HEK293T (cell line): ENCODE measurements around the gene CPLX4.

ENCODE experiments used
- BHLHE40 ChIP-seq: fragments of 450-650 bp; IDR thresholded peaks from 2 replicates; pipeline ENCODE4 v1.6.1; 2016; ENCODE audit warnings: mild to moderate bottlenecking, moderate library complexity, borderline replicate concordance
- CTBP1 ChIP-seq: fragments of 450-650 bp; IDR thresholded peaks from 2 replicates; pipeline ENCODE4 v1.6.1; 2016; ENCODE audit warnings: borderline replicate concordance
- FOXM1 ChIP-seq: fragments of 450-650 bp; IDR thresholded peaks from 2 replicates; pipeline ENCODE4 v1.6.1; 2017; ENCODE audit warnings: mild to moderate bottlenecking, borderline replicate concordance
- PKNOX1 ChIP-seq: fragments of 450-650 bp; IDR thresholded peaks from 2 replicates; pipeline ENCODE4 v1.6.1; 2016
- SP1 ChIP-seq: fragments of 450-650 bp; IDR thresholded peaks from 2 replicates; pipeline ENCODE4 v1.6.1; 2017

DNA sequence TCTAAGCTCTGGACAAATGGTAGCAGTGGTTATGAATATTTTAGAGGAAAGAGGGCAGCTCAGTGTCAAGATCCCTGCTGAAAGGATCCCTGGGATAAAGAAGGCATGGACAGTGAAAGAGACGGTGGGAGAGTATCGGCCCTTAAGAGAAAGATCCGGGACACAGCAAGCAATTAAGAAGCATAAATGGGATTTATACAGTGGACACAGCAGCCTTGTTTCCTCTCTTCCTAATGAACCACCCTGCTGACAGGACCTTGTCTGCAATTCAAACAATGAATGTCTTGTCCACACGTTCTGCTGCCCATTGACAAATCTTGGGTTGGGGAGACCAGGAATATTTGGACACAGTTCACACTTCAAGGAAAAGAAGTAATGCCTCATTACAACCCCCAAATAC lies 16.5 kb downstream of the CPLX4 start:
- no peak for TF ChIP-seq PKNOX1
- no peak for TF ChIP-seq SP1
- no peak for TF ChIP-seq FOXM1
- no peak for TF ChIP-seq BHLHE40
- TF ChIP-seq CTBP1 = no peak
